ENCODE measurements around the gene NKD2.

DNA sequence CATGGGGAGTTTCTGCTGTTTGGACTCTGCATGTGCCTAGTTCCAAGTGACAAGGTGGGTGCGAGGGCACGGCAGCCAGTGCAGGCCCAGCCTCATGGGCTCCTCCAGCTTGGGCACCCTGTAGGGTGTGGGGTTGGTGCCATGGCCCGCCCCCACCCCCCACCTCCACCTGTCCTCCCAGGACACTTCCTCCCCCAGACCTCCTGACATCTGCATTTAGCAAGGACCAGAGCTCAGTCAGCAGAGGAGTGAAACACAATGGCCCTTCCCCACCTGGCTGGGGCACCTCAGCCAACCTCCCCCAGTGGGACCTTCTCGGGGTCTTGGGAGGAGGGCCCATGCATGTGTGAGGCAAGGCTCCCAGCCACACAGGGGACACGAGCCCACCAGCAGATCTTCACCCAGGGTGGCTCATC lies 1.9 kb upstream of the NKD2 start:
- TF ChIP-seq CTCF (conservative IDR thresholded peaks at IDR 0.05; ENCODE audit: low read depth, low read length) (no peak), CEBPB (IDR thresholded peaks at IDR 0.05; ENCODE audit: low read depth, low read length) (no peak), POLR2A (IDR thresholded peaks at IDR 0.05; ENCODE audit: low read depth, low read length) (no peak)

Data from IMR-90 (cell line).